Measurements from ENCODE around the gene LVRN. TPM values are rescaled to one million over a fixed set of nuclear protein-coding genes. Genes with fewer than 3 reads are reported as not detected.

LVRN gene, protein sequence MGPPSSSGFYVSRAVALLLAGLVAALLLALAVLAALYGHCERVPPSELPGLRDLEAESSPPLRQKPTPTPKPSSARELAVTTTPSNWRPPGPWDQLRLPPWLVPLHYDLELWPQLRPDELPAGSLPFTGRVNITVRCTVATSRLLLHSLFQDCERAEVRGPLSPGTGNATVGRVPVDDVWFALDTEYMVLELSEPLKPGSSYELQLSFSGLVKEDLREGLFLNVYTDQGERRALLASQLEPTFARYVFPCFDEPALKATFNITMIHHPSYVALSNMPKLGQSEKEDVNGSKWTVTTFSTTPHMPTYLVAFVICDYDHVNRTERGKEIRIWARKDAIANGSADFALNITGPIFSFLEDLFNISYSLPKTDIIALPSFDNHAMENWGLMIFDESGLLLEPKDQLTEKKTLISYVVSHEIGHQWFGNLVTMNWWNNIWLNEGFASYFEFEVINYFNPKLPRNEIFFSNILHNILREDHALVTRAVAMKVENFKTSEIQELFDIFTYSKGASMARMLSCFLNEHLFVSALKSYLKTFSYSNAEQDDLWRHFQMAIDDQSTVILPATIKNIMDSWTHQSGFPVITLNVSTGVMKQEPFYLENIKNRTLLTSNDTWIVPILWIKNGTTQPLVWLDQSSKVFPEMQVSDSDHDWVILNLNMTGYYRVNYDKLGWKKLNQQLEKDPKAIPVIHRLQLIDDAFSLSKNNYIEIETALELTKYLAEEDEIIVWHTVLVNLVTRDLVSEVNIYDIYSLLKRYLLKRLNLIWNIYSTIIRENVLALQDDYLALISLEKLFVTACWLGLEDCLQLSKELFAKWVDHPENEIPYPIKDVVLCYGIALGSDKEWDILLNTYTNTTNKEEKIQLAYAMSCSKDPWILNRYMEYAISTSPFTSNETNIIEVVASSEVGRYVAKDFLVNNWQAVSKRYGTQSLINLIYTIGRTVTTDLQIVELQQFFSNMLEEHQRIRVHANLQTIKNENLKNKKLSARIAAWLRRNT
- total RNA-seq: 0.17 and 0.44 TPM in 2 replicates

GRCh38 chr5:115962239-115962564, at the start of gene LVRN:
TSS of gene LVRN (plus strand) at chr5:115962475. CDS start at chr5:115962618, 143 bp downstream.

GRCh38 chr5:116032094-116032517, 69.8 kb downstream of the LVRN start, which contains the start of gene ARL14EPL:
TSS of gene ARL14EPL (plus strand) at chr5:116032472. CDS start at chr5:116051466, 18,994 bp downstream.

Other genes with a start within 250 kb of the LVRN start
- 9.0 and 13.2 TPM in 2 replicates for gene CDO1, start 145.8 kb upstream of the LVRN start, total RNA-seq
- gene ATG12, start 120.9 kb upstream of the LVRN start, total RNA-seq: 70.8 and 103 TPM in 2 replicates
- gene AP3S1, start 120.5 kb upstream of the LVRN start, total RNA-seq: 126 and 145 TPM in 2 replicates
- gene ARL14EPL, start 70.0 kb downstream of the LVRN start, total RNA-seq: not detected in 2 replicates
- 29.6 and 41.5 TPM in 2 replicates for gene COMMD10, start 122.5 kb downstream of the LVRN start, total RNA-seq

Data from smooth muscle cell of trachea (primary cell).